Prostate gland (tissue), 2 donors: Measurements from ENCODE around the gene LRRC74A. TPM values are rescaled to one million over a fixed set of nuclear protein-coding genes. Genes with fewer than 3 reads are reported as not detected.
A peak's percentile ranks its signal among the peaks of the same experiment; 100 is the strongest.

ENCODE experiments used
- DNase-seq: peaks from one replicate; pipeline ENCODE4 v3.0.0-alpha.2; 2019; ENCODE audit warnings: low spot score
- H3K27ac ChIP-seq, 2 donors: fragments of 200-600 bp; sonication (generic); 2 replicates each; pipeline ENCODE4 v1.5.1; 2017 to 2019
- H3K27me3 ChIP-seq: fragments of 200-600 bp; sonication (generic); replicated peaks from 2 replicates; pipeline ENCODE4 v1.5.1; 2019; ENCODE audit not compliant: insufficient read depth
- H3K36me3 ChIP-seq, 2 donors: fragments of 200-600 bp; sonication (generic); 1 replicate in 1 of 2; 2 replicates in 1 of 2; pipeline versions ENCODE4 v1.5.1 to v1.8.1; 2017 to 2019
- H3K4me1 ChIP-seq: fragments of 200-600 bp; sonication (generic); replicated peaks from 2 replicates; pipeline ENCODE4 v1.5.1; 2019
- H3K4me3 ChIP-seq, 2 donors: fragments of 200-600 bp; sonication (generic); 2 replicates each; pipeline ENCODE4 v1.5.1; 2017 to 2019
- H3K9me3 ChIP-seq: fragments of 200-600 bp; sonication (generic); 2 replicates; pipeline ENCODE4 v1.5.1; 2017
- POLR2A ChIP-seq: fragments of 450-650 bp; IDR thresholded peaks from one replicate; pipeline ENCODE4 v1.6.1; 2016; ENCODE audit warnings: antibody characterized with exemption, mild to moderate bottlenecking
- POLR2AphosphoS5 ChIP-seq: sonication (generic); formaldehyde crosslinking; IDR thresholded peaks from one replicate; pipeline ENCODE4 v1.6.1; 2017; ENCODE audit warnings: antibody characterized with exemption
- WGBS: methylation state at CpG from one replicate; pipeline ENCODE4 v1.1.5; 2018; 5-methylcytosine and 5-hydroxymethylcytosine counted together
- intact Hi-C: fragments of 100-400 bp; cut with DNase I; formaldehyde crosslinking; loops from one replicate; pipeline ENCODE4 v1.14.2; 2022
- total RNA-seq, 2 donors: library from RNA; depleted of rRNA; stranded (reverse); fragments of >200 nt; gene quantifications; one replicate each; pipeline ENCODE4 v1.1.0, GENCODE V29; 2016
- TF ChIP-seq, protein P1 (sequence below), 4 experiments: fragments of 200-600 bp in 2 of 4; fragments of 450-650 bp in 2 of 4; sonication (generic) in 2 of 4; IDR thresholded peaks; 1 replicate in 3 of 4; 2 replicates in 1 of 4; pipeline ENCODE4 v1.5.1; 2016 to 2019; ENCODE audit warnings: antibody characterized with exemption in 4 of 4, mild to moderate bottlenecking in 2 of 4, moderate library complexity in 2 of 4

The LRRC74A gene
- total RNA-seq, 2 donors from 2014 or later = 6.0 TPM; not detected in 1

- DNase-seq = no peak
- H3K9me3 ChIP-seq = no peaks in the 10 kb centered on the region
- no peak overlapping the region for H3K27ac ChIP-seq
- WGBS = 70% methylated on average over 3 of the region's 3 CpGs
- TF ChIP-seq POLR2A (no peak), POLR2AphosphoS5 (no peak)
- TF ChIP-seq, protein P1, sequence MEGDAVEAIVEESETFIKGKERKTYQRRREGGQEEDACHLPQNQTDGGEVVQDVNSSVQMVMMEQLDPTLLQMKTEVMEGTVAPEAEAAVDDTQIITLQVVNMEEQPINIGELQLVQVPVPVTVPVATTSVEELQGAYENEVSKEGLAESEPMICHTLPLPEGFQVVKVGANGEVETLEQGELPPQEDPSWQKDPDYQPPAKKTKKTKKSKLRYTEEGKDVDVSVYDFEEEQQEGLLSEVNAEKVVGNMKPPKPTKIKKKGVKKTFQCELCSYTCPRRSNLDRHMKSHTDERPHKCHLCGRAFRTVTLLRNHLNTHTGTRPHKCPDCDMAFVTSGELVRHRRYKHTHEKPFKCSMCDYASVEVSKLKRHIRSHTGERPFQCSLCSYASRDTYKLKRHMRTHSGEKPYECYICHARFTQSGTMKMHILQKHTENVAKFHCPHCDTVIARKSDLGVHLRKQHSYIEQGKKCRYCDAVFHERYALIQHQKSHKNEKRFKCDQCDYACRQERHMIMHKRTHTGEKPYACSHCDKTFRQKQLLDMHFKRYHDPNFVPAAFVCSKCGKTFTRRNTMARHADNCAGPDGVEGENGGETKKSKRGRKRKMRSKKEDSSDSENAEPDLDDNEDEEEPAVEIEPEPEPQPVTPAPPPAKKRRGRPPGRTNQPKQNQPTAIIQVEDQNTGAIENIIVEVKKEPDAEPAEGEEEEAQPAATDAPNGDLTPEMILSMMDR (IDR thresholded peaks at IDR 0.05) = no peak
- no peaks in the 10 kb centered on the region for H3K27me3 ChIP-seq
- intact Hi-C loops = no loop called here
- no peak overlapping the region for H3K4me3 ChIP-seq
- no peaks in the 10 kb centered on the region for H3K36me3 ChIP-seq
- H3K4me1 ChIP-seq = no peaks in the 10 kb centered on the region
Observed at GRCh38 chr14:76829013-76829365, 2.8 kb downstream of the LRRC74A start.

GRCh38 chr14:76829650-76830421, 3.6 kb downstream of the LRRC74A start:
- 45% methylated on average over 7 of the region's 7 CpGs for WGBS
- Histone ChIP-seq H3K27me3 (no peaks in the 10 kb centered on the region), H3K4me1 (no peaks in the 10 kb centered on the region), H3K9me3 (no peaks in the 10 kb centered on the region), H3K4me3 (no peak overlapping the region), H3K27ac (no peak overlapping the region), H3K36me3 (no peaks in the 10 kb centered on the region)
- TF ChIP-seq, protein P1 (IDR thresholded peaks at IDR 0.05) = no peak
- TF ChIP-seq POLR2AphosphoS5 = peak; percentile 30
- intact Hi-C loops = no loop called here
- peak; percentile 50 for DNase-seq

- no peaks in the 10 kb centered on the region for H3K27me3 ChIP-seq
- no peak overlapping the region for H3K4me3 ChIP-seq
- H3K27ac ChIP-seq = no peak overlapping the region
- H3K9me3 ChIP-seq = no peaks in the 10 kb centered on the region
- no peaks in the 10 kb centered on the region for H3K4me1 ChIP-seq
- TF ChIP-seq, protein P1 (IDR thresholded peaks at IDR 0.05) = no peak
- TF ChIP-seq POLR2A (no peak), POLR2AphosphoS5 (no peak)
- intact Hi-C loops = no loop called here
- H3K36me3 ChIP-seq = no peaks in the 10 kb centered on the region
- DNase-seq = no peak
- WGBS = 94% methylated on average over 4 of the region's 4 CpGs
Observed at GRCh38 chr14:76830556-76830955, 4.3 kb downstream of the LRRC74A start.

DNA sequence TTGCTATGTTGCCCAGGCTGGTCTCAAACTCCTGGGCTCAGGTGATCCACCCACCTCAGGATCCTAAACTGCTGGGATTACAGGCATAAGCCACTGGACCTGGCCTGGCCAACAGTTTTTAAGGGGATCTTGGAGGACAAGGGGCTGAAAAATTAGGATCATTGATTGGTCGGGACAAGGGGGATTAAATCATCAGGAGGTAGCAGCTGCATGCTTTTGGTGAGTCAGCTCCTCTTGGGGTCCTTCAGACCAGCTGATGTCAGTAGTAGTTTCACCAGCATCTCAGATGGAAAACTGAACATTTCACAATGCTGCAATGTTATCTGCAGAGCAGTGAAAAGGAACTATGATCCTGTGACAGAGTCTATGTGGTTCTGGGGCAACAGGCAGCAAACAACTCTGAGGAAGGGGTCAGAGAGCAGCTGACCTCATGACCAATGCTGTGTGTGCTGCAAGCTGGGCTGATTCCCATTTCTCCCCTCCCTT, 6.3 kb downstream of the LRRC74A start:
- 90% methylated on average over 1 of the region's 1 CpG for WGBS
- H3K9me3 ChIP-seq = no peaks in the 10 kb centered on the region
- H3K27ac ChIP-seq = no peak overlapping the region
- TF ChIP-seq POLR2AphosphoS5 (no peak), POLR2A (no peak)
- TF ChIP-seq, protein P1 (IDR thresholded peaks at IDR 0.05) = no peak
- no peak for DNase-seq
- no peak overlapping the region for H3K4me3 ChIP-seq
- no peaks in the 10 kb centered on the region for H3K36me3 ChIP-seq
- intact Hi-C loops = no loop called here
- H3K27me3 ChIP-seq = no peaks in the 10 kb centered on the region
- no peaks in the 10 kb centered on the region for H3K4me1 ChIP-seq

- H3K36me3 ChIP-seq = no peaks in the 10 kb centered on the region
Observed at GRCh38 chr14:76833011-76833410, 6.8 kb downstream of the LRRC74A start.

More at GRCh38 chr14:76833011-76833410, 6.8 kb downstream of the LRRC74A start:
- WGBS = 90% methylated on average over 2 of the region's 2 CpGs
- Histone ChIP-seq H3K27ac (no peak overlapping the region), H3K27me3 (no peaks in the 10 kb centered on the region), H3K4me1 (no peaks in the 10 kb centered on the region), H3K9me3 (no peaks in the 10 kb centered on the region), H3K4me3 (no peak overlapping the region)
- intact Hi-C loops = no loop called here
- no peak for DNase-seq
- TF ChIP-seq POLR2A (no peak), POLR2AphosphoS5 (no peak)
- TF ChIP-seq, protein P1 (IDR thresholded peaks at IDR 0.05) = no peak
